Measurements from ENCODE around the gene TTC34.
"Not testable (repeated sequence)": the region's sequence is repeated elsewhere in the genome, so short reads cannot be mapped to it uniquely, and the experiment has no call there.

The TTC34 gene

GRCh38 chr1:2751866-2752265 lies 49.6 kb downstream of the TTC34 start:
- 51 to 90% methylated on average over 2 to 5 of the region's 13 CpGs for WGBS, 2 experiments (ENCODE audit: insufficient coverage in 2 of 2)
- H3K36me3 ChIP-seq (ENCODE audit: control insufficient read depth, insufficient read depth, low read length); H3K4me1 ChIP-seq (ENCODE audit: control insufficient read depth, insufficient read depth, low read length, poor library complexity, severe bottlenecking); H3K9me3 ChIP-seq (ENCODE audit: control insufficient read depth, low read length); H3K4me3 ChIP-seq (ENCODE audit: extremely low read depth, insufficient read depth, low read length, poor library complexity, severe bottlenecking); H3K27ac ChIP-seq (ENCODE audit: low read depth, low read length, severe bottlenecking): not testable (repeated sequence)

- H3K27ac ChIP-seq (ENCODE audit: low read depth, low read length, severe bottlenecking); H3K4me3 ChIP-seq (ENCODE audit: extremely low read depth, insufficient read depth, low read length, poor library complexity, severe bottlenecking); H3K4me1 ChIP-seq (ENCODE audit: control insufficient read depth, insufficient read depth, low read length, poor library complexity, severe bottlenecking); H3K36me3 ChIP-seq (ENCODE audit: control insufficient read depth, insufficient read depth, low read length); H3K9me3 ChIP-seq (ENCODE audit: control insufficient read depth, low read length): not testable (repeated sequence)
- 61 to 63% methylated on average over 8 to 11 of the region's 27 CpGs for WGBS, 2 experiments (ENCODE audit: insufficient coverage in 2 of 2)
These were observed 50.4 kb downstream of the TTC34 start for GRCh38 chr1:2750766-2751730.

GRCh38 chr1:2750041-2750680 lies 51.3 kb downstream of the TTC34 start:
- not testable (repeated sequence) for H3K4me3 ChIP-seq (ENCODE audit: extremely low read depth, insufficient read depth, low read length, poor library complexity, severe bottlenecking); H3K9me3 ChIP-seq (ENCODE audit: control insufficient read depth, low read length); H3K27ac ChIP-seq (ENCODE audit: low read depth, low read length, severe bottlenecking); H3K4me1 ChIP-seq (ENCODE audit: control insufficient read depth, insufficient read depth, low read length, poor library complexity, severe bottlenecking); H3K36me3 ChIP-seq (ENCODE audit: control insufficient read depth, insufficient read depth, low read length)
- 68% methylated on average over 8 of the region's 14 CpGs; no CpG with 5 or more reads in 1 of the 2 experiments for WGBS, 2 experiments (ENCODE audit: insufficient coverage in 2 of 2)

GRCh38 chr1:2748626-2749025 lies 52.9 kb downstream of the TTC34 start:
- not testable (repeated sequence) for H3K9me3 ChIP-seq (ENCODE audit: control insufficient read depth, low read length); H3K27ac ChIP-seq (ENCODE audit: low read depth, low read length, severe bottlenecking); H3K4me1 ChIP-seq (ENCODE audit: control insufficient read depth, insufficient read depth, low read length, poor library complexity, severe bottlenecking); H3K36me3 ChIP-seq (ENCODE audit: control insufficient read depth, insufficient read depth, low read length); H3K4me3 ChIP-seq (ENCODE audit: extremely low read depth, insufficient read depth, low read length, poor library complexity, severe bottlenecking)
- WGBS, 2 experiments (ENCODE audit: insufficient coverage in 2 of 2), result no CpG with 5 or more reads among the region's 8 CpGs

GRCh38 chr1:2694796-2695195 lies 106.7 kb downstream of the TTC34 start:
- not testable (repeated sequence) for H3K36me3 ChIP-seq (ENCODE audit: control insufficient read depth, insufficient read depth, low read length); H3K27ac ChIP-seq (ENCODE audit: low read depth, low read length, severe bottlenecking); H3K4me1 ChIP-seq (ENCODE audit: control insufficient read depth, insufficient read depth, low read length, poor library complexity, severe bottlenecking); H3K9me3 ChIP-seq (ENCODE audit: control insufficient read depth, low read length); H3K4me3 ChIP-seq (ENCODE audit: extremely low read depth, insufficient read depth, low read length, poor library complexity, severe bottlenecking)
- no CpG with 5 or more reads among the region's 9 CpGs for WGBS, 2 experiments (ENCODE audit: insufficient coverage in 2 of 2)

- not testable (repeated sequence) for H3K4me1 ChIP-seq (ENCODE audit: control insufficient read depth, insufficient read depth, low read length, poor library complexity, severe bottlenecking); H3K27ac ChIP-seq (ENCODE audit: low read depth, low read length, severe bottlenecking); H3K4me3 ChIP-seq (ENCODE audit: extremely low read depth, insufficient read depth, low read length, poor library complexity, severe bottlenecking); H3K9me3 ChIP-seq (ENCODE audit: control insufficient read depth, low read length); H3K36me3 ChIP-seq (ENCODE audit: control insufficient read depth, insufficient read depth, low read length)
- WGBS, 2 experiments (ENCODE audit: insufficient coverage in 2 of 2), result no CpG with 5 or more reads among the region's 10 CpGs
These were observed 111.3 kb downstream of the TTC34 start for GRCh38 chr1:2690180-2690579.

- H3K27ac ChIP-seq (ENCODE audit: low read depth, low read length, severe bottlenecking); H3K4me3 ChIP-seq (ENCODE audit: extremely low read depth, insufficient read depth, low read length, poor library complexity, severe bottlenecking); H3K36me3 ChIP-seq (ENCODE audit: control insufficient read depth, insufficient read depth, low read length); H3K4me1 ChIP-seq (ENCODE audit: control insufficient read depth, insufficient read depth, low read length, poor library complexity, severe bottlenecking); H3K9me3 ChIP-seq (ENCODE audit: control insufficient read depth, low read length): not testable (repeated sequence)
- 64 to 72% methylated on average over 3 to 4 of the region's 11 CpGs for WGBS, 2 experiments (ENCODE audit: insufficient coverage in 2 of 2)
These were observed 113.2 kb downstream of the TTC34 start for GRCh38 chr1:2688336-2688665.

- not testable (repeated sequence) for H3K4me1 ChIP-seq (ENCODE audit: control insufficient read depth, insufficient read depth, low read length, poor library complexity, severe bottlenecking); H3K9me3 ChIP-seq (ENCODE audit: control insufficient read depth, low read length); H3K27ac ChIP-seq (ENCODE audit: low read depth, low read length, severe bottlenecking); H3K4me3 ChIP-seq (ENCODE audit: extremely low read depth, insufficient read depth, low read length, poor library complexity, severe bottlenecking); H3K36me3 ChIP-seq (ENCODE audit: control insufficient read depth, insufficient read depth, low read length)
- 34 to 48% methylated on average over 7 to 8 of the region's 17 CpGs for WGBS, 2 experiments (ENCODE audit: insufficient coverage in 2 of 2)
These were observed 113.7 kb downstream of the TTC34 start for GRCh38 chr1:2687638-2688335.

GRCh38 chr1:2687174-2687591 lies 114.3 kb downstream of the TTC34 start:
- not testable (repeated sequence) for H3K36me3 ChIP-seq (ENCODE audit: control insufficient read depth, insufficient read depth, low read length); H3K9me3 ChIP-seq (ENCODE audit: control insufficient read depth, low read length); H3K4me3 ChIP-seq (ENCODE audit: extremely low read depth, insufficient read depth, low read length, poor library complexity, severe bottlenecking); H3K27ac ChIP-seq (ENCODE audit: low read depth, low read length, severe bottlenecking); H3K4me1 ChIP-seq (ENCODE audit: control insufficient read depth, insufficient read depth, low read length, poor library complexity, severe bottlenecking)
- 56 to 61% methylated on average over 6 to 11 of the region's 14 CpGs for WGBS, 2 experiments (ENCODE audit: insufficient coverage in 2 of 2)

GRCh38 chr1:2686091-2686863 lies 115.2 kb downstream of the TTC34 start:
- 17% methylated on average over 1 of the region's 23 CpGs; no CpG with 5 or more reads in 1 of the 2 experiments for WGBS, 2 experiments (ENCODE audit: insufficient coverage in 2 of 2)
- H3K27ac ChIP-seq (ENCODE audit: low read depth, low read length, severe bottlenecking); H3K9me3 ChIP-seq (ENCODE audit: control insufficient read depth, low read length); H3K36me3 ChIP-seq (ENCODE audit: control insufficient read depth, insufficient read depth, low read length); H3K4me1 ChIP-seq (ENCODE audit: control insufficient read depth, insufficient read depth, low read length, poor library complexity, severe bottlenecking); H3K4me3 ChIP-seq (ENCODE audit: extremely low read depth, insufficient read depth, low read length, poor library complexity, severe bottlenecking): not testable (repeated sequence)
